IMR-90 (cell line): ENCODE data around the gene STARD7. TPM values are rescaled to one million over a fixed set of nuclear protein-coding genes. Genes with fewer than 3 reads are reported as not detected.

Experiments
- ATAC-seq: fragments of 200-7000 bp; cut with Tn5 transposase; 2 replicates; pipeline ENCODE4 v1.9.1; 2020; ENCODE audit warnings: low read depth, mild to moderate bottlenecking, moderate library complexity
- BruUV-seq: library from RNA; stranded (reverse); fragments of 400-500 nt; replicated peaks from 2 replicates; lab custom pipeline; 2021; lab: Mats Ljungman, UMichigan
- CTCF ChIA-PET: fragments of 300-600 bp; formaldehyde crosslinking; extraction: SDS; loops from one replicate; lab custom pipeline; 2021; ENCODE audit warnings: antibody characterized with exemption; lab: Yijun Ruan, JAX
- POLR2A ChIA-PET: fragments of 300-600 bp; sonication (Branson Sonifier 250); formaldehyde crosslinking; loops from one replicate; lab custom pipeline; 2022; ENCODE audit warnings: antibody characterized with exemption; ENCODE audit not compliant: unreplicated experiment; lab: Charles Lee
- DNase-seq: peaks from one replicate; pipeline ENCODE4 v3.0.0; 2013
- H2AFZ ChIP-seq: replicated peaks from 2 replicates; pipeline ENCODE3; 2013; ENCODE audit warnings: low read length, mild to moderate bottlenecking; ENCODE audit not compliant: poor library complexity
- H2AK5ac ChIP-seq: 2 replicates; pipeline ENCODE4 v1.6.1; 2013; ENCODE audit warnings: low read depth, low read length, inconsistent platforms
- H2AK9ac ChIP-seq: replicated peaks from 2 replicates; pipeline ENCODE3; 2013; ENCODE audit warnings: mild to moderate bottlenecking, low read depth, low read length, moderate library complexity; ENCODE audit not compliant: poor library complexity
- H2BK120ac ChIP-seq: 2 replicates; pipeline ENCODE4 v1.6.1; 2013; ENCODE audit warnings: low read depth, low read length, inconsistent platforms
- H2BK15ac ChIP-seq: 3 replicates; pipeline ENCODE4 v1.6.1; 2013; ENCODE audit warnings: low read depth, low read length, inconsistent platforms
- H2BK20ac ChIP-seq: 2 replicates; pipeline ENCODE4 v1.6.1; 2013; ENCODE audit warnings: low read depth, mild to moderate bottlenecking, inconsistent platforms, low read length, moderate library complexity
- H2BK5ac ChIP-seq: 2 replicates; pipeline ENCODE4 v1.6.1; 2013; ENCODE audit warnings: mild to moderate bottlenecking, low read depth, low read length, inconsistent platforms; ENCODE audit not compliant: poor library complexity, severe bottlenecking
- H3K14ac ChIP-seq: replicated peaks from 2 replicates; pipeline ENCODE4 v1.6.1; 2013; ENCODE audit warnings: low read depth, low read length, inconsistent platforms
- H3K18ac ChIP-seq: 2 replicates; pipeline ENCODE4 v1.6.1; 2013; ENCODE audit warnings: low read depth, low read length, control low read depth
- H3K23ac ChIP-seq: 2 replicates; pipeline ENCODE4 v1.6.1; 2013; ENCODE audit warnings: low read depth, low read length, inconsistent platforms
- H3K27ac ChIP-seq: 2 replicates; pipeline ENCODE4 v1.5.1; 2013; ENCODE audit warnings: mild to moderate bottlenecking, control low read depth, low read length; ENCODE audit not compliant: insufficient read depth
- H3K27me3 ChIP-seq: 2 replicates; pipeline ENCODE4 v1.6.1; 2013; ENCODE audit warnings: low read length; ENCODE audit not compliant: control insufficient read depth, insufficient read depth
- H3K36me3 ChIP-seq: 2 replicates; pipeline ENCODE4 v1.6.1; 2013; ENCODE audit warnings: low read length, mixed read lengths; ENCODE audit not compliant: control insufficient read depth, insufficient read depth
- H3K4ac ChIP-seq: 2 replicates; pipeline ENCODE4 v1.6.1; 2013; ENCODE audit warnings: low read depth, low read length, inconsistent platforms
- H3K4me1 ChIP-seq: 2 replicates; pipeline ENCODE4 v1.6.1; 2013; ENCODE audit warnings: low read length, mixed read lengths; ENCODE audit not compliant: control insufficient read depth, insufficient read depth
- H3K4me2 ChIP-seq: 2 replicates; pipeline ENCODE4 v1.6.1; 2013; ENCODE audit warnings: low read depth, mild to moderate bottlenecking, control low read depth, low read length, moderate library complexity
- H3K4me3 ChIP-seq: 2 replicates; pipeline ENCODE4 v1.5.1; 2013; ENCODE audit warnings: low read depth, mild to moderate bottlenecking, control low read depth, low read length, moderate library complexity; ENCODE audit not compliant: insufficient read depth
- H3K56ac ChIP-seq: 2 replicates; pipeline ENCODE4 v1.6.1; 2013; ENCODE audit warnings: low read length, inconsistent platforms; ENCODE audit not compliant: insufficient read depth; ENCODE audit errors: extremely low read depth
- H3K79me1 ChIP-seq, 2 experiments: 2 replicates each; pipeline ENCODE4 v1.6.1; 2013; ENCODE audit warnings: low read length in 2 of 2, inconsistent platforms in 1 of 2, low read depth in 1 of 2
- H3K9ac ChIP-seq: 2 replicates; pipeline ENCODE4 v1.6.1; 2013; ENCODE audit warnings: low read depth, low read length, control low read depth
- H3K9me1 ChIP-seq: 2 replicates; pipeline ENCODE4 v1.6.1; 2013; ENCODE audit warnings: low read length, inconsistent platforms; ENCODE audit not compliant: insufficient read depth
- H3K9me3 ChIP-seq: 2 replicates; pipeline ENCODE4 v1.6.1; 2013; ENCODE audit warnings: low read length; ENCODE audit not compliant: control insufficient read depth, insufficient read depth
- H4K20me1 ChIP-seq: 2 replicates; pipeline ENCODE4 v1.6.1; 2013; ENCODE audit warnings: low read length, inconsistent platforms; ENCODE audit not compliant: insufficient read depth
- H4K5ac ChIP-seq: 2 replicates; pipeline ENCODE4 v1.6.1; 2013; ENCODE audit warnings: mild to moderate bottlenecking, low read depth, low read length, control low read depth
- H4K8ac ChIP-seq, 2 experiments: 2 replicates each; pipeline ENCODE4 v1.6.1; 2013; ENCODE audit warnings: low read depth in 2 of 2, low read length in 2 of 2, control low read depth in 1 of 2, inconsistent platforms in 1 of 2
- H4K91ac ChIP-seq: 2 replicates; pipeline ENCODE4 v1.6.1; 2013; ENCODE audit warnings: low read depth, low read length, inconsistent platforms; ENCODE audit not compliant: insufficient read depth
- BHLHE40 ChIP-seq: fragments of 150-350 bp; IDR thresholded peaks from 2 replicates; pipeline ENCODE4 v1.6.1; 2016; ENCODE audit warnings: mild to moderate bottlenecking, low read depth, low read length
- CEBPB ChIP-seq: IDR thresholded peaks from 2 replicates; pipeline ENCODE4 v1.6.1; 2012; ENCODE audit warnings: low read depth, low read length, improper control_type of control experiment
- CHD1 ChIP-seq: IDR thresholded peaks from 2 replicates; pipeline ENCODE4 v1.6.1; 2012; ENCODE audit warnings: low read depth, low read length, improper control_type of control experiment
- CTCF ChIP-seq: conservative IDR thresholded peaks from 2 replicates; pipeline ENCODE4 v1.5.1; 2012; ENCODE audit warnings: mild to moderate bottlenecking, low read depth, low read length, improper control_type of control experiment
- ELK1 ChIP-seq: fragments of 150-350 bp; IDR thresholded peaks from 2 replicates; pipeline ENCODE4 v1.6.1; 2016; ENCODE audit warnings: low read depth, mild to moderate bottlenecking, low read length, moderate library complexity, borderline replicate concordance
- FOS ChIP-seq: fragments of 150-350 bp; IDR thresholded peaks from 2 replicates; pipeline ENCODE4 v1.6.1; 2016; ENCODE audit warnings: low read depth, low read length
- MAFK ChIP-seq: IDR thresholded peaks from 2 replicates; pipeline ENCODE4 v1.6.1; 2012; ENCODE audit warnings: low read depth, low read length, improper control_type of control experiment
- MAZ ChIP-seq: IDR thresholded peaks from 2 replicates; pipeline ENCODE4 v1.6.1; 2012; ENCODE audit warnings: low read depth, mild to moderate bottlenecking, low read length, improper control_type of control experiment, moderate library complexity, borderline replicate concordance
- MXI1 ChIP-seq: IDR thresholded peaks from 2 replicates; pipeline ENCODE4 v1.6.1; 2012; ENCODE audit warnings: low read depth, mild to moderate bottlenecking, low read length, moderate library complexity, borderline replicate concordance
- NFE2L2 ChIP-seq: fragments of 150-350 bp; IDR thresholded peaks from 2 replicates; pipeline ENCODE4 v1.6.1; 2016; ENCODE audit warnings: low read depth, mild to moderate bottlenecking, low read length
- POLR2A ChIP-seq: IDR thresholded peaks from 2 replicates; pipeline ENCODE4 v1.6.1; 2012; ENCODE audit warnings: mild to moderate bottlenecking, low read depth, low read length
- RAD21 ChIP-seq: IDR thresholded peaks from 2 replicates; pipeline ENCODE4 v1.6.1; 2012; ENCODE audit warnings: low read length, improper control_type of control experiment
- RCOR1 ChIP-seq: IDR thresholded peaks from 2 replicates; pipeline ENCODE4 v1.6.1; 2012; ENCODE audit warnings: mild to moderate bottlenecking, low read length, improper control_type of control experiment; ENCODE audit not compliant: insufficient replicate concordance
- RFX5 ChIP-seq: IDR thresholded peaks from 2 replicates; pipeline ENCODE4 v1.8.0; 2012; ENCODE audit warnings: low read depth, mild to moderate bottlenecking, low read length, moderate library complexity
- SMC3 ChIP-seq: fragments of 150-350 bp; IDR thresholded peaks from 2 replicates; pipeline ENCODE4 v1.6.1; 2016; ENCODE audit warnings: low read depth, mild to moderate bottlenecking, antibody characterized with exemption, low read length, moderate library complexity
- USF2 ChIP-seq: fragments of 150-350 bp; IDR thresholded peaks from 2 replicates; pipeline ENCODE4 v1.6.1; 2017; ENCODE audit warnings: mild to moderate bottlenecking, antibody characterized with exemption, low read length, low read depth
- WGBS, 2 experiments: methylation state at CpG; one replicate each; pipeline versions ENCODE4 v1.1.5 to v1.1.7; 2013; ENCODE audit warnings: missing lambda C conversion rate in 2 of 2; ENCODE audit not compliant: insufficient read length in 1 of 2; ENCODE audit errors: extremely low coverage in 2 of 2; 5-methylcytosine and 5-hydroxymethylcytosine counted together
- dilution Hi-C: fragments of 300-500 bp; cut with HindIII; formaldehyde crosslinking; loops from one replicate; pipeline ENCODE4 v1.14.3; 2018; ENCODE audit warnings: low sequenced_read_pairs; ENCODE audit not compliant: unreplicated experiment
- in situ Hi-C: fragments of 300-500 bp; cut with MboI; formaldehyde crosslinking; loops from 3 replicates; pipeline ENCODE4 v1.14.3; 2019; ENCODE audit warnings: low sequenced_read_pairs, inconsistent platforms, mixed read lengths
- intact Hi-C: fragments of 100-400 bp; cut with micrococcal nuclease; formaldehyde crosslinking; loops from 2 replicates; pipeline ENCODE4 v1.10.0; 2022
- polyA plus RNA-seq, 3 experiments: library from polyadenylated mRNA; depleted of rRNA; stranded (reverse); fragments of >200 nt; gene quantifications; 2 replicates each; pipeline ENCODE4 v1.2.3, GENCODE V29; 2012; ENCODE audit warnings: low replicate concordance in 1 of 3
- total RNA-seq: library from RNA; depleted of rRNA; stranded (reverse); fragments of >200 nt; gene quantifications from 2 replicates; pipeline ENCODE4 v1.2.3, GENCODE V29; 2012

Gene STARD7
- total and polyA plus RNA-seq, 2 of the 4 experiments (the other 2 are of a cell fraction), result 61.7 to 138 TPM

- Histone ChIP-seq H2BK5ac (no peak overlapping the region), H2AK5ac (no peak overlapping the region), H3K23ac (no peak overlapping the region), H2AK9ac (no peak overlapping the region), H3K9me3 (no peaks in the 10 kb centered on the region), H2BK20ac (no peak overlapping the region), H3K79me1 (no peaks in the 10 kb centered on the region), H3K14ac (no peak overlapping the region), H4K8ac (no peak overlapping the region), H3K4me2 (no peak overlapping the region), H3K18ac (no peak overlapping the region), H3K27me3 (no peaks in the 10 kb centered on the region), H2BK15ac (no peak overlapping the region), H2BK120ac (no peak overlapping the region), H3K36me3 (peaks cover 4% of the 10 kb centered on the region), H3K56ac (no peak overlapping the region), H4K91ac (no peak overlapping the region), H3K4me3 (no peak overlapping the region), H3K9me1 (peaks cover 6% of the 10 kb centered on the region; the same call in 1 of the 2 replicates), H3K9ac (no peak overlapping the region), H4K20me1 (no peaks in the 10 kb centered on the region; the same call in 1 of the 2 replicates), H3K4ac (no peak overlapping the region), H2AFZ (no peak overlapping the region), H3K4me1 (peaks cover under 1% of the 10 kb centered on the region; the same call in 1 of the 2 replicates), H3K27ac (no peak overlapping the region), H4K5ac (no peak overlapping the region)
- WGBS, 2 experiments, result no CpG with 5 or more reads among the region's 1 CpG
- TF ChIP-seq RFX5 (no peak), RCOR1 (no peak), USF2 (no peak), BHLHE40 (no peak), NFE2L2 (no peak), FOS (no peak), CHD1 (no peak), CTCF (no peak), MAFK (no peak), SMC3 (no peak), POLR2A (no peak), CEBPB (no peak), RAD21 (no peak), MXI1 (no peak), ELK1 (no peak), MAZ (no peak)
- no TSS peak for BruUV-seq
- ChIA-PET CTCF (no interaction called here), POLR2A (no interaction called here)
- DNase-seq (no peak), ATAC-seq (no peak)
- in situ Hi-C loops (no loop called here), dilution Hi-C loops (no loop called here), intact Hi-C loops (no loop called here)
Measured at GRCh38 chr2:96236882-96237281, 28.3 kb upstream of the STARD7 start.
